ENCODE data around the gene CCDC154.

The CCDC154 gene

DNA sequence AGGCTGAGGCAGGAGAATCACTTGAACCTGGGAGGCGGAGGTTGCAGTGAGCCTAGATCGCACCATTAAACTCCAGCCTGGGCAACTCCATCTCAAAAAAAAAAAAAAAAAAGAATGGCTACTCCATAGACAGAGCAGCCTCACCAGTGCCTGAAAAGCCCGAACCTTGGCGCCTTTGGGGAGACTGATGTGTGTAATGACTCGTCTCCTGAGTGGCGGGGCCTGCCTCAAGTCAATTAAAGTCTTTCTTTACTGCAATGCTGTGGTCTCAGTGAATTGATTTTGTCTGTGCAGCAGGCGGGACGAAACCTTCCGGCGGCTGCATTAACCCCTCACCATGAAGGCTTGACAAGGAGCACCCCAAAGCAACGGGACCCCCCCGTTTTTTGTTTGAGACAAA is 20.3 kb downstream of the CCDC154 start:
- DNase-seq: no peak
- H3K36me3 ChIP-seq (replicated peaks): no peaks in the 10 kb centered on the region
- TF ChIP-seq, protein P1, sequence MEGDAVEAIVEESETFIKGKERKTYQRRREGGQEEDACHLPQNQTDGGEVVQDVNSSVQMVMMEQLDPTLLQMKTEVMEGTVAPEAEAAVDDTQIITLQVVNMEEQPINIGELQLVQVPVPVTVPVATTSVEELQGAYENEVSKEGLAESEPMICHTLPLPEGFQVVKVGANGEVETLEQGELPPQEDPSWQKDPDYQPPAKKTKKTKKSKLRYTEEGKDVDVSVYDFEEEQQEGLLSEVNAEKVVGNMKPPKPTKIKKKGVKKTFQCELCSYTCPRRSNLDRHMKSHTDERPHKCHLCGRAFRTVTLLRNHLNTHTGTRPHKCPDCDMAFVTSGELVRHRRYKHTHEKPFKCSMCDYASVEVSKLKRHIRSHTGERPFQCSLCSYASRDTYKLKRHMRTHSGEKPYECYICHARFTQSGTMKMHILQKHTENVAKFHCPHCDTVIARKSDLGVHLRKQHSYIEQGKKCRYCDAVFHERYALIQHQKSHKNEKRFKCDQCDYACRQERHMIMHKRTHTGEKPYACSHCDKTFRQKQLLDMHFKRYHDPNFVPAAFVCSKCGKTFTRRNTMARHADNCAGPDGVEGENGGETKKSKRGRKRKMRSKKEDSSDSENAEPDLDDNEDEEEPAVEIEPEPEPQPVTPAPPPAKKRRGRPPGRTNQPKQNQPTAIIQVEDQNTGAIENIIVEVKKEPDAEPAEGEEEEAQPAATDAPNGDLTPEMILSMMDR (IDR thresholded peaks at IDR 0.05; ENCODE audit: low read depth, low read length, missing control alignments): no peak
- no peak overlapping the region for H3K4me3 ChIP-seq (ENCODE audit: low read depth, low read length)
- in situ Hi-C loops (cut with HindIII; ENCODE audit: low pct_ligation_motif_present, low sequenced_read_pairs): no loop called here
- H3K27ac ChIP-seq: no peak overlapping the region
- no peaks in the 10 kb centered on the region for H3K27me3 ChIP-seq (replicated peaks)

DNA sequence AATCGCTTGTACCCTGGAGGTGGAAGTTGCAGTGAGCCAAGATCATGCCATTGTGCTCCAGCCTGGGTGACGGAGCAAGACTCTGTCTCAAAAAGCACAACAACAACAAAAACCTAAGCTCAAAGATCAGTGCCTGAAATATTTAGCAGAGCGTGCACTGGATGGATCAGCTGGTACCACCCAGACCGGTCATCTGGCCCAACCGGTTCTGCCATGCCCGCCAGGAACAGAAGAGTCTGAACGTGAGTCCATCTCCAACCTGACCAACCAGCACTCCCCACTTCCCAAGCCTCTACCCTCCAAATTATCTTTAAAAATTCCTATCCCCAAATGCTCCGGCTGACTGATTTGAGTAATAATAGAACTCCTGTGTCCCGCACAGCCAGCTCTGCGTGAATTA is 22.3 kb downstream of the CCDC154 start:
- H3K27me3 ChIP-seq (replicated peaks): no peaks in the 10 kb centered on the region
- no peak overlapping the region for H3K27ac ChIP-seq
- in situ Hi-C loops (cut with HindIII; ENCODE audit: low pct_ligation_motif_present, low sequenced_read_pairs): no loop called here
- H3K36me3 ChIP-seq (replicated peaks): no peaks in the 10 kb centered on the region
- H3K4me3 ChIP-seq (ENCODE audit: low read depth, low read length): no peak overlapping the region
- no peak for DNase-seq
- TF ChIP-seq, protein P1 (IDR thresholded peaks at IDR 0.05; ENCODE audit: low read depth, low read length, missing control alignments): no peak

DNA sequence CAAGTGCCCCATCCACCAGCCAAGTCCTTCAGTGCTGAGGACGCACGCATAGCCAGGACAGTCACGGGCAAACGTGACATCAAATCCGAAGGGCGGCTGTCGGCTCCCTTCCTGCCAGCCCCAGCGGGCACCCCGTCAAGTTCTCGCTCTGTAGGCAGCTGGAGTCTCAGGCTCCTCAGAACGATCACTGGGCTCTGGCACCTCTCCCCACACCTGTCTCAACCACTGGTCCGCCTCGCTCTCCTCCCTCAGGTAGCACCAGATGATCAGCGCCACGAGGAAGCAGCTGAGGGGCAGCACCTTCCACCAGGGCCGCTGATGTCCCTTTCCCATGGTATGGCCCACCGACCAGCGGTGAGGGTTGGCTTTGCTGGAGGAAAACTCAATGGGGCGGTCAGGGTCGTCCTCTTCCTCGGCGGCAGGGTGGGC is 24.2 kb downstream of the CCDC154 start:
- TF ChIP-seq, protein P1 (IDR thresholded peaks at IDR 0.05; ENCODE audit: low read depth, low read length, missing control alignments): no peak
- H3K27me3 ChIP-seq (replicated peaks): no peaks in the 10 kb centered on the region
- peak overlapping the region; percentile 100 for H3K4me3 ChIP-seq (ENCODE audit: low read depth, low read length)
- in situ Hi-C loops (cut with HindIII; ENCODE audit: low pct_ligation_motif_present, low sequenced_read_pairs): no loop called here
- H3K36me3 ChIP-seq (replicated peaks): no peaks in the 10 kb centered on the region
- H3K27ac ChIP-seq: peak overlapping the region; percentile 75
- DNase-seq: no peak

DNA sequence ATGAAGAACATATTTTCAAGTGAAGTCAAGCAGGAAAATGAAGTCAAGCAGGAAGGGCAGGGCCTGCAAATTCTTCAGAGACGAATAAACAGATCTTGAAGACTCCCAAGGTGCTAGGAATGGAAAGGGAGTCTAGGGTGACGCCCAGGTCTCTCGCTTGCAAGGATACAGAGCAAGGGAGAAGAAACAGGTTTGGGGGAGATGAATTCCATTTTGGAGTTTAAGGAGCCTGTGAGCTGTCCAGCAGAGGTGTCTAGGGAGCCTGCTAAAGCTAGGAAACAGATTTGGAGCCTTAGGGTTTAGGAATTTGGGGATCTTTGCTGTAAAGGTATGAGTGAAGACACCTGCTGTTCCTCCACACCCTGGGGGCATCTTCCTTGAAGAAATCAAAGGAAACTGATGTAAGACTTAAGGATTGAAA is 27.8 kb downstream of the CCDC154 start:
- H3K27ac ChIP-seq: no peak overlapping the region
- TF ChIP-seq, protein P1 (IDR thresholded peaks at IDR 0.05; ENCODE audit: low read depth, low read length, missing control alignments): no peak
- DNase-seq: no peak
- in situ Hi-C loops (cut with HindIII; ENCODE audit: low pct_ligation_motif_present, low sequenced_read_pairs): no loop called here
- no peaks in the 10 kb centered on the region for H3K27me3 ChIP-seq (replicated peaks)
- peaks cover 2% of the 10 kb centered on the region for H3K36me3 ChIP-seq (replicated peaks)
- H3K4me3 ChIP-seq (ENCODE audit: low read depth, low read length): no peak overlapping the region

DNA sequence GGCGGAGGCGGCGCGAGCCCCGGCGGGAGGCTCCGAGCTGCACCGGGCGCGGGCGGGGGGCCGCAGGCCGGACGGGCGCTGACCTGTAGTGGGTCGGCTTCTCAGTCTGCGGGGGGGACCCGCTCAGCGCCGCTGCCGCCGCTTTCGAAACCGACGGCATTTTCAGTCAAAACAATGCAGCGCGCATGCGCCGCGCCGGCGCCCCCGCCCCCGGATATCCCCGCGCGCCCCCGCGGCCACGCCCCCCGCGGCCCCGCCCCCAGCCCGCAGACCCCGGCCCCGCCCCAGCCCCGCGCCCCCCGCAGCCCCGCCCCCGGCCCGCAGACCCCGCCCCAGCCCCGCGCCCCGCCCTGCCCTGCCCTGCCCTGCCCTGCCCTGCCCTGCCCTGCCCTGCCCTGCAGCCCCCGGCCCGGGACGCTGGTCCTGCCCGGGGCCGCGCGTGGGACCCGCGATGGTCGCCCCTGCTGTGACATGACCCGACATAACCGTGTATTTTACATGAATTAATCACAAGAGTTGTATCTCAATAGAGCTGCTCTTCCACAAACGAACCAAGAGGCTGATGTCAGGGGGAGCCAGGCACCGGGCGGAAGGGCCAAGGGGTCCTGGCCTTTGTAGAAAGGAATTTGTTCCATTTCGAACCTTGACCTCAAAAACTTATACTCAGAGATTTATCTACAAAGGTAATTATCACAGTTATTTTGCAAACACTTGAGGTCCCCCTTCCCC is 29.7 kb downstream of the CCDC154 start, which contains the start of gene UNKL:
Gene UNKL, minus strand, starts transcription at position 173 of the 729 bp plus-strand sequence. Its CDS starts 13 bp downstream, at position 160.
- TF ChIP-seq, protein P1 (IDR thresholded peaks at IDR 0.05; ENCODE audit: low read depth, low read length, missing control alignments): no peak
- in situ Hi-C loops (cut with HindIII; ENCODE audit: low pct_ligation_motif_present, low sequenced_read_pairs): no loop called here
- H3K36me3 ChIP-seq (replicated peaks): peaks cover 2% of the 10 kb centered on the region
- peak; percentile 13 for DNase-seq
- no peak within 1 kb of the TSS for H3K27ac ChIP-seq
- H3K4me3 ChIP-seq (ENCODE audit: low read depth, low read length): peak within 1 kb of the TSS; percentile 76
- H3K27me3 ChIP-seq (replicated peaks): no peaks in the 10 kb centered on the region
